IPS-18c (cell line): ENCODE data around the gene NELFB.
A peak's percentile ranks its signal among the peaks of the same experiment; 100 is the strongest.
"Not testable (repeated sequence)": the region's sequence is repeated elsewhere in the genome, so short reads cannot be mapped to it uniquely, and the experiment has no call there.

Experiments
- H3K4me3 ChIP-seq: 2 replicates; pipeline ENCODE4 v1.7.0; 2013; ENCODE audit warnings: low read depth, mild to moderate bottlenecking, low read length, moderate library complexity; ENCODE audit not compliant: insufficient read depth
- H3K9me3 ChIP-seq: one replicate; pipeline ENCODE4 v1.6.1; 2013; ENCODE audit warnings: mild to moderate bottlenecking, low read length, moderate library complexity; ENCODE audit not compliant: control insufficient read depth, insufficient read depth

NELFB gene

GRCh38 chr9:137241490-137242268, 13.4 kb upstream of the NELFB start:
- no peaks in the 10 kb centered on the region for H3K9me3 ChIP-seq
- H3K4me3 ChIP-seq = peak overlapping the region; percentile 84

GRCh38 chr9:137242269-137243203, 12.6 kb upstream of the NELFB start:
- H3K4me3 ChIP-seq = peak overlapping the region; percentile 84
- H3K9me3 ChIP-seq = no peaks in the 10 kb centered on the region

DNA sequence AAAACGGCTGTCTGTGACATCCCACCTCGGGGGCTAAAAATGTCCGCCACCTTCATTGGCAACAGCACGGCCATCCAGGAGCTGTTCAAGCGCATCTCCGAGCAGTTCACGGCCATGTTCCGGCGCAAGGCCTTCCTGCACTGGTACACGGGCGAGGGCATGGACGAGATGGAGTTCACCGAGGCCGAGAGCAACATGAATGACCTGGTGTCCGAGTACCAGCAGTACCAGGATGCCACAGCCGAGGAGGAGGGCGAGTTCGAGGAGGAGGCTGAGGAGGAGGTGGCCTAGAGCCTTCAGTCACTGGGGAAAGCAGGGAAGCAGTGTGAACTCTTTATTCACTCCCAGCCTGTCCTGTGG, 11.9 kb upstream of the NELFB start:
- H3K4me3 ChIP-seq, H3K9me3 ChIP-seq: not testable (repeated sequence)

GRCh38 chr9:137243626-137244485, 11.3 kb upstream of the NELFB start:
- no peak overlapping the region for H3K4me3 ChIP-seq

GRCh38 chr9:137244486-137245449, 10.4 kb upstream of the NELFB start:
- Histone ChIP-seq H3K4me3 (no peak overlapping the region), H3K9me3 (peaks cover 2% of the 10 kb centered on the region)

More at GRCh38 chr9:137243626-137244485, 11.3 kb upstream of the NELFB start:
- H3K9me3 ChIP-seq = peaks cover 2% of the 10 kb centered on the region

DNA sequence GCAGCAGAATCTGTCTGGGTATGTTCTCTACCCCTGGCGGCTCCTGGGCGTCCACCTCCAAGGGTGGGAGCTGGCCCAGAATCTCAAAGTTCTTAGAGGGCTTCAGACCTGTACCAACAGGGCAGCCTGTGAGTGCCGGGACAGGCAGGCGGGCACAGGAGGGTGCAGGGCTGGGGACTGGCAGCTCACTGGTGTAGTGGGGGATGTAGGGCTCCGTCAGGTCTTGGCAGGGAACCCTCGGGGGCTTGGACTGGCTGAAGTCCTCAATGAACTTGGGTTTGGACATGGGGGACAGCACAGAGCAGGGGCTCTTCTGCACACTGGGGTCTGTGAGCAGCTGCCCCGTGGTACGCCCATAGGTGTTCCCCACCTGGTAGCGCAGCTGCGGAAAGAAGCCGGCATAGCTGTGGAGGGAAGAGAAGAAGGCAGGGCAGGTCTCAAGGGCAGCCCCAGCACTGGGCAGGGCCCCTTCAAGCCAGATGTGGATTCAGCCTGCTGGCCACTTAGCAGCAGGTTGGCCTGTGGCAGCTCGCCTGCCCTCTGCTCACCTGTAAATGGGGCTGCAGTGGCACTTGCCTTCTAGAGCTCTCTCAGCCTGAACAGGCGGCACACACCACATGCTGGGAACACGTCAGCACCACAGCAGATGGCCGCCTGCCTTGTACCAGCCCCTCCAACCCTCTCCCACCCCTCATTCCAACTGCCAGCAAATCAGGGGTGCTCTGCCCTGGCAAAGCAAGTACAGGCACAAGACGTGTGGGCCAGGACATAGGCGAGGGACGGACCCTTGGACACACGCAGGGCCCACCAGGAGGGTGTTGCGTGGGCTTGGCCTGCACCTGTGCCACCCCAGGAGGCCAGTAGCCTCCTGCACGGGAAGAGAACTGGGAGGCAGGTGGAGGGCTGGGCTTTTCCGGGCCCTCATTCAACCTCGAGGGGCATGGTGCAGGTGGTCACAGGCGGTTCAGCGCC, 9.4 kb upstream of the NELFB start:
- peaks cover 2% of the 10 kb centered on the region for H3K9me3 ChIP-seq
- H3K4me3 ChIP-seq = no peak overlapping the region

DNA sequence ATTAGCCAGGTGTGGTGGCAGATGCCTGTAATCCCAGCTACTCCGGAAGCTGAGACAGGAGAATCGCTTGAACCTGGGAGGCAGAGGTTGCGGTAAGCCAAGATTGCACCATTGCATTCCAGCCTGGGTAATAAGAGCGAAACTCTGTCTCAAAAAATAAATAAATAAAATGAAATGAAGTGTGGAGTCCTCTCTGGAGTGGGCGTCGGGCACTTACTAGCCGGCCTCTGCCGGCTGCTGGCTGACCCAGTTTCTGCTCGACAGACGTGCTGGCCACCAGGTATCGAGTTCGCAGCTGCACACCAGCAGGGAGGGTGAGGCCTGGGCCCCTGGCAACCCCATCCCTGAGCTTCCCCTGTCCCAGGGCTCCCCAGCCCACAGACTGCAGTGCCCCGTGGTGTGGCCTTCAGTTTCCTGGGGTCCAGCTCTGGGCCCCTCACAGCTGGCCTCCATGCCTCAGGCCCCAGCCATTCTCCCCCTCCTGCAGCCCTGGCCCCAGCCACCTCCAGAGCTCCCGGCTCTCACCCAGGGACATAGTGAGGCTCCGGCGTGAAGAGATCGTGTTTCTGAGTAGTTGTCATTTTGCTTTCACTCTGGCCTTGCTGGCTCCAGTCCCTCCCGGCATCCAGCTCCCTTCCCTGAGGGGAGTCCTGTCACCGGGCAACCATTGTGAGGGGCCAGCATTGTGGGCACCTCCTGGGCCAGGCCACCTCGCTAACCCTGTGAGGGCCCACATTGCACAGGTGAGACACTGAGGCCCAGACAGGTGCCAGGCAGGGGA, 7.8 kb upstream of the NELFB start:
- Histone ChIP-seq H3K9me3 (peaks cover 2% of the 10 kb centered on the region), H3K4me3 (no peak overlapping the region)

DNA sequence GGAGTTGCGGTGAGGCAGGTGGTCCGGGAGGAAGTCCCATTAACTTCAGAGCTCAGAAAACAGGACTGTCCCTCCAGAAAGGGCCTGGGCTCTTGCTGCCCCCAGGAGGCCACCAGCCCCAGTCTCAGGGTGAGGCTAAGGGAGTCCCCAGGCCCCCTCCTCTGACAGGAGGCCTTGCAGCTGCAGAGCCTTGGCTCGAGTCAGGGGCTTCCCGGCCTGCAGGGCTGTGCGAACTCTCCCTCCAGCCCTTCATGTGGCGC, 7.3 kb upstream of the NELFB start:
- peaks cover 2% of the 10 kb centered on the region for H3K9me3 ChIP-seq
- no peak overlapping the region for H3K4me3 ChIP-seq

- peaks cover 2% of the 10 kb centered on the region for H3K9me3 ChIP-seq
- no peak overlapping the region for H3K4me3 ChIP-seq
These were observed 4.6 kb upstream of the NELFB start for GRCh38 chr9:137250329-137251193.

DNA sequence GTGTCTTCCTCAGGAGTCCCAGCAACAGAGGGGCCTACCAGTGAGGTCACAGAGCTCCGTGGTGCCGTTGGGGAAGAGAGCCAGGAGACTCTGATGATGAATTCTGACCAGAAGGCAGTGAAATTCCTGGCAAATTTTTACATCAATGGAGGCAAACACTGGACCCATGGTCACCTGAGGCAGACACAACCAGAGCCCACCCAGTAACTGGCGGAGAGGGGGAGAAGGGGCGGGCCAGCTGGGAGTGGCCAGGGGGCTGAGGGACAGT, 4.0 kb upstream of the NELFB start, which contains the start of gene STPG3:
Gene STPG3, plus strand, starts transcription at position 93 of the 268 bp plus-strand sequence. Its CDS starts 1 bp downstream, at position 94.
- H3K9me3 ChIP-seq = peaks cover 2% of the 10 kb centered on the region
- H3K4me3 ChIP-seq = no peak within 1 kb of the TSS

DNA sequence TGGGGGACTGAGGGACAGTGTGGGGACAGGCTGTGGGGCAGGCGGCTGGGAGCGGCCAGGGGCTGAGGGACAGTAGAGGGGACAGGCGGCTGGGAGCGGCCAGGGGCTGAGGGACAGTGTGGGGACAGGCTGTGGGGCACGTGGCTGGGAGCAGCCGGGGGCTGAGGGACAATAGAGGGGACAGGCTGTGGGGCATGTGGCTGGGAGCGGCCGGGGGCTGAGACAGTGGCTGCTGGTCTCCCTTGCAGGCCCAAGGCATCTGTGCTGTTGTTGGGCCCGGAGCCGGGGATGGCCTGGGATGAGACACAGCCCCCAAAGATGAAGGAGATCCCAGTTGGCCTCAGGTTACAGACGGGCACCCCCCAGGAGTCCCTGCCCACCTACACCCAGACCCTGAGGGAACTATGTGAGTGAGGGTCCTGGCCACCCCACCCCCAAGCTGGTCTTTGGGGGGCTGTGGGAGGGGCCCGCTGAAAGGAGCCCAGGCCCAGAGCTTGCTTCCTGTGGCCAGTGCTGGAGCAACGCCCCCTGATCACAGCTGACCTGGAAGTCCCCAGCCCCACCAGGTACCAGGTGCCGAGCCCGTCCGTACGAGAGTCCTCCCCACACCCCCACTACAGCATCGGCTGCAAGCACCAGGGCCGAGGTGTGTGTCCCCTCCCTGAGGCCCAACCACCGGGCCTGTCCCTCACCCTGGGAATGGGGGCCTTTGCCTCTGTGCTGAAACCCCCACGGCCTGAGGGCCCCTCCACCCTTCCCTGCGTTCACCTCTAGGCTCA, 3.4 kb upstream of the NELFB start:
- peaks cover 2% of the 10 kb centered on the region for H3K9me3 ChIP-seq
- no peak overlapping the region for H3K4me3 ChIP-seq

DNA sequence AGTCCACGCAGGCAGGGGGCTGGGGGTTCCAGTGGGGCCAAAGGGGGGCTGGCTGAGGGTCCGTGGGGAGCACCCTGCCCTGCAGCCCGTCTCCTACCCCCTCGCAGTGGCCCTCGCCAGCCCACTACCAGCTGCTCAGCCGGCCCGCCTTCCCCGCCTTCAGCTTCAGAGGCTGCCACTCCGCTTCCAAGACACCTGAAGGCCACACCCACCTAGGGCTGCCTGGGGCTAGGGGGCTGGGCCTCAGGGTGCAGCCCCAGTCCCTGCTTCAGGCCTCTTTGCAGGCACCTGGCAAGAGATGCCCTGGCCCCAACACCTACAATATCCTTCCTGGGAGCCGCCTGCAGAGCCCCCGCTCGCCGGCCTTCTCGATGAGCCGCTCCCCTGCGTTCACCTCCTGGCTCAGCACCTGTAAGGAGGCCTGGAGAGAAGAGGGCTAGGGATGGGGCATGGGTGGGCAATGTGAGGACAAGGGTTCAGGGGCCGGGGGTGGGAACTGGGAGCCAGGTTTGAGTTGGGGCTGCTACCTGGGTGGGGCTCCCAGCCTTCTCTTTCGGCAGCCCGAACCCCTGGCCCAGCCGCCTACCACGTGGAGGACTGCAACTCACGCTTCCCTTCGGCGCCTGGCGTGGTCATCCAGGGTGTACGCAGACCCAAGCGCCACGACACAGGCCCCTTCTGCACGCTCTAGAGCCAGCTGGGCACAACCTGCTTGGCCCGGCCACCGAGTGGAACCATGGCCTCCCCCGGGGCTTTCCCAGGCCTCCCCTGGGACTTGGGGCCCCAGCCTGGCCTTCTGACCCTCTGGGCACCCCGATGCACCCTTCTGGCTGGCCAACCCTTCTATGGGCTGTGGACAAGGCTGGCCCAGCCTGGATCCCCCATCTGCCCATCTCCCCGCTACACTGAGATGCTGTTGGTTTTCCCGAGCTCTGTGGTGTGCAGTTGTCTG, 2.3 kb upstream of the NELFB start:
- H3K9me3 ChIP-seq = peaks cover 2% of the 10 kb centered on the region
- no peak overlapping the region for H3K4me3 ChIP-seq
